ENCODE results near the gene ALPK3. TPM values are rescaled to one million over a fixed set of nuclear protein-coding genes. Genes with fewer than 3 reads are reported as not detected.

Gene ALPK3
- total RNA-seq, 4 donors from 2014 or later = 0.88 to 6.3 (median 3.4) TPM

- no peak overlapping the region for H3K27ac ChIP-seq
- intact Hi-C loops (cut with DNase I; ENCODE audit: low total_unique reads) = no loop called here
- H3K4me3 ChIP-seq = no peak overlapping the region
- no peak for DNase-seq
- TF ChIP-seq CTCF (IDR thresholded peaks at IDR 0.05) (no peak), POLR2A (IDR thresholded peaks at IDR 0.05) (no peak)
- no peaks in the 10 kb centered on the region for H3K36me3 ChIP-seq
- H3K9me3 ChIP-seq = no peaks in the 10 kb centered on the region
- peaks cover 4 to 10% of the 10 kb centered on the region in 2 donors for H3K4me1 ChIP-seq
- no peaks in the 10 kb centered on the region for H3K27me3 ChIP-seq
These were observed 90.6 kb downstream of the ALPK3 start for GRCh38 chr15:84907731-84908130.

- intact Hi-C loops (cut with DNase I; ENCODE audit: low total_unique reads) = no loop called here
- H3K27me3 ChIP-seq = no peaks in the 10 kb centered on the region
- H3K4me1 ChIP-seq = peaks cover 4 to 17% of the 10 kb centered on the region in 2 donors
- no peaks in the 10 kb centered on the region for H3K36me3 ChIP-seq
- no peak for TF ChIP-seq POLR2A (IDR thresholded peaks at IDR 0.05)
- TF ChIP-seq CTCF (IDR thresholded peaks at IDR 0.05) = no peak
- no peak for DNase-seq
- no peak overlapping the region for H3K4me3 ChIP-seq
- no peaks in the 10 kb centered on the region for H3K9me3 ChIP-seq
- H3K27ac ChIP-seq = peak overlapping the region; percentile 86 to 95
These were observed 91.4 kb downstream of the ALPK3 start for GRCh38 chr15:84908564-84908963.

- Histone ChIP-seq H3K27me3 (no peaks in the 10 kb centered on the region), H3K4me3 (no peak overlapping the region), H3K4me1 (peaks cover 6 to 17% of the 10 kb centered on the region in 2 donors), H3K27ac (peak overlapping the region; percentile 86 to 95), H3K36me3 (no peaks in the 10 kb centered on the region), H3K9me3 (no peaks in the 10 kb centered on the region)
- intact Hi-C loops (cut with DNase I; ENCODE audit: low total_unique reads) = no loop called here
- DNase-seq = no peak
- TF ChIP-seq CTCF (IDR thresholded peaks at IDR 0.05) = no peak
- TF ChIP-seq POLR2A (IDR thresholded peaks at IDR 0.05) = no peak
These were observed 91.9 kb downstream of the ALPK3 start for GRCh38 chr15:84909029-84909428.

- no peak for DNase-seq
- peaks cover 8 to 17% of the 10 kb centered on the region in 2 donors for H3K4me1 ChIP-seq
- no peaks in the 10 kb centered on the region for H3K27me3 ChIP-seq
- H3K9me3 ChIP-seq = no peaks in the 10 kb centered on the region
- H3K4me3 ChIP-seq = no peak overlapping the region
- intact Hi-C loops (cut with DNase I; ENCODE audit: low total_unique reads) = no loop called here
- H3K36me3 ChIP-seq = no peaks in the 10 kb centered on the region
- H3K27ac ChIP-seq = peak overlapping the region; percentile 86 to 95
- TF ChIP-seq CTCF (IDR thresholded peaks at IDR 0.05) = no peak
- TF ChIP-seq POLR2A (IDR thresholded peaks at IDR 0.05) = no peak
These were observed 92.6 kb downstream of the ALPK3 start for GRCh38 chr15:84909782-84910181.

- no peak for DNase-seq
- no peak overlapping the region for H3K4me3 ChIP-seq
- no peaks in the 10 kb centered on the region for H3K9me3 ChIP-seq
- peak overlapping the region; percentile 86 to 95 for H3K27ac ChIP-seq
- peaks cover 8 to 17% of the 10 kb centered on the region in 2 donors for H3K4me1 ChIP-seq
- H3K36me3 ChIP-seq = no peaks in the 10 kb centered on the region
- H3K27me3 ChIP-seq = no peaks in the 10 kb centered on the region
- intact Hi-C loops (cut with DNase I; ENCODE audit: low total_unique reads) = no loop called here
- TF ChIP-seq CTCF (IDR thresholded peaks at IDR 0.05) (no peak), POLR2A (IDR thresholded peaks at IDR 0.05) (no peak)
These were observed 93.9 kb downstream of the ALPK3 start for GRCh38 chr15:84910928-84911623.
